ACC112 (cell line): ENCODE data around the gene MAPK1.
"Not testable (repeated sequence)": the region's sequence is repeated elsewhere in the genome, so short reads cannot be mapped to it uniquely, and the experiment has no call there.

Experiments used
- H2AFZ ChIP-seq: fragments of 200-600 bp; sonication (generic); one replicate; pipeline ENCODE4 v1.6.0; 2017; ENCODE audit warnings: antibody characterized with exemption, low read length; ENCODE audit not compliant: unreplicated experiment
- H3K27ac ChIP-seq: fragments of 200-600 bp; sonication (generic); 2 replicates; pipeline ENCODE4 v1.5.1; 2014; ENCODE audit warnings: low read depth, mild to moderate bottlenecking, antibody characterized with exemption, low read length, moderate library complexity
- H3K27me3 ChIP-seq: fragments of 200-600 bp; sonication (generic); 2 replicates; pipeline ENCODE4 v1.6.1; 2014; ENCODE audit warnings: mild to moderate bottlenecking, antibody characterized with exemption, low read length, moderate library complexity, mixed read lengths; ENCODE audit not compliant: insufficient read depth
- H3K36me3 ChIP-seq: fragments of 200-600 bp; sonication (generic); 2 replicates; pipeline ENCODE4 v1.6.1; 2016; ENCODE audit warnings: mild to moderate bottlenecking, antibody characterized with exemption, low read length, moderate library complexity, mixed read lengths; ENCODE audit not compliant: insufficient read depth
- H3K4me1 ChIP-seq: fragments of 200-600 bp; sonication (generic); one replicate; pipeline ENCODE4 v1.6.1; 2016; ENCODE audit warnings: low read length, mixed read lengths; ENCODE audit not compliant: insufficient read depth, unreplicated experiment, control insufficient read depth
- H3K4me3 ChIP-seq: fragments of 200-600 bp; sonication (generic); 2 replicates; pipeline ENCODE4 v1.5.1; 2014; ENCODE audit warnings: mild to moderate bottlenecking, low read depth, low read length
- H3K79me2 ChIP-seq: fragments of 200-600 bp; sonication (generic); one replicate; pipeline ENCODE4 v1.6.0; 2016; ENCODE audit warnings: low read length; ENCODE audit not compliant: control insufficient read depth, unreplicated experiment, insufficient read depth

Gene MAPK1

GRCh38 chr22:21867528-21868266 lies at the start of gene MAPK1:
Gene MAPK1, minus strand, starts transcription at chr22:21867645. Its CDS starts 205 bp downstream, at chr22:21867440.
- Histone ChIP-seq H3K4me3 (peak within 1 kb of the TSS; percentile 79), H3K27me3 (no peaks in the 10 kb centered on the region), H3K27ac (peak within 1 kb of the TSS; percentile 44; the same call in 1 of the 2 replicates), H3K36me3 (no peaks in the 10 kb centered on the region), H2AFZ (peak within 1 kb of the TSS; percentile 94), H3K79me2 (peaks cover 51% of the 10 kb centered on the region), H3K4me1 (peaks cover 15% of the 10 kb centered on the region)

GRCh38 chr22:21916309-21916918 lies 49.0 kb upstream of the MAPK1 start:
- H3K27me3 ChIP-seq: no peaks in the 10 kb centered on the region
- H3K4me1 ChIP-seq: no peaks in the 10 kb centered on the region
- H3K27ac ChIP-seq: no peak overlapping the region
- H3K79me2 ChIP-seq: no peaks in the 10 kb centered on the region
- no peaks in the 10 kb centered on the region for H3K36me3 ChIP-seq
- H2AFZ ChIP-seq: no peak overlapping the region
- H3K4me3 ChIP-seq: no peak overlapping the region

DNA sequence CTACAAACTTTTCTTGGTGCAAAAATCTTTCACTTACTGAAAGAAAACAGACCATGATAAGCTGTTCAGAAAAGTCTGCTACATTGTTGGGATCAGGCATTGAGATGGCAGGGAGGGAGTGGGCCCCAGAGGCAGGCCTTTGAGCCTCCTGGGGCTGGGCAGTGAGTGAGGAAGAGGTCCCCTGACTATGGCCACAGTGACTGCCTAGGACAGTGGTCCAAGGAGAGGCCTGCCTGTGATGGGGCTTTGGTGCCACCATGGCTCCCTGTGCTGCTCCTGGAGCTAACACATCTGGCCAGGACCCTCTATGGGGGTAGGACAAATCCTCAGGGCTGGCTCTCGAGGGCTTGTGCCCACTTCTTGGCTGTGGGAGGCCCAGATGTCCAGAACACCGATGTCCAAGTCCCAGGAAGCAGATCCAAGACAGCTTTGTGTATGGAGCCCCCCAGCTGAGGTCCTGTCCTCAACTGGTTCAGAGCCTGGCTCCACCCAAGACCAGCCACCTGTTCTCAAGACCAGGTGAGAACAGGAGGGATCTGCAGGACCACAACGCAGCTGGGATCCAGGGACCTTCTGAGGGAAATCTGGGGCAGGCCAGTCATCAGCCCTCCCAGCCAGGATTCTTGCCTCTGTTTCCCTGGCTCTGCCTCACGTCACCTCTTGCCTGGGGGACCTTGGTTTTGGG lies 48.3 kb upstream of the MAPK1 start:
- no peak overlapping the region for H3K4me3 ChIP-seq
- no peaks in the 10 kb centered on the region for H3K36me3 ChIP-seq
- no peak overlapping the region for H3K27ac ChIP-seq
- no peaks in the 10 kb centered on the region for H3K4me1 ChIP-seq
- no peaks in the 10 kb centered on the region for H3K27me3 ChIP-seq
- H2AFZ ChIP-seq: no peak overlapping the region
- no peaks in the 10 kb centered on the region for H3K79me2 ChIP-seq

DNA sequence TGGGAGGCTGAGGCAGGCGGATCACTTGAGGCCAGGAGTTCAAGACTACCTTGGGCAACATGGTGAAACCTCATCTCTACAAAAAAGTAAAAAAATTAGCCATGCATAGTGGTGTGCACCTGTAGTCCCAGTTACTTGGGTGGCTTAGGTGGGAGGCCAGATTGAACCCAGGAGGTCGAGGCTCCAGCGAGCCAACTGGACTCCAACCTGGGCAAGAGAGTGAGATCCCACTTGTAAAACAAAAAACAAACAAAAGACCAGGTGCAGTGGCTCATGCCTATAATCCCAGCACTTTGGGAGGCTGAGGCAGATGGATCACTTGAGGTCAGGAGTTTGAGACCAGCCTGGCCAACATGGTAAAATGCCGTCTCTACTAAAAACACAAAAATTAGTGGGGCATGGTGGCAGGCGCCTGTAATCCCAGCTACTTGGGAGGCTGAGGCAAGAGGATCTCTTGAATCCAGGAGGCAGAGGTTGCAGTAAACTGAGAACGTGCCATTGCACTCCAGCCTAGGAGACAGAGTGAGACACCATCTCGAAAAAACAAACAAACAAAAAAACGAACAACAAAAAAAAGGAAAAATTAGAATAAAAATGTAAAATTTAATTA lies 46.7 kb upstream of the MAPK1 start:
- not testable (repeated sequence) for H3K27me3 ChIP-seq, H3K4me3 ChIP-seq, H3K4me1 ChIP-seq, H3K36me3 ChIP-seq, H3K79me2 ChIP-seq, H3K27ac ChIP-seq, H2AFZ ChIP-seq

DNA sequence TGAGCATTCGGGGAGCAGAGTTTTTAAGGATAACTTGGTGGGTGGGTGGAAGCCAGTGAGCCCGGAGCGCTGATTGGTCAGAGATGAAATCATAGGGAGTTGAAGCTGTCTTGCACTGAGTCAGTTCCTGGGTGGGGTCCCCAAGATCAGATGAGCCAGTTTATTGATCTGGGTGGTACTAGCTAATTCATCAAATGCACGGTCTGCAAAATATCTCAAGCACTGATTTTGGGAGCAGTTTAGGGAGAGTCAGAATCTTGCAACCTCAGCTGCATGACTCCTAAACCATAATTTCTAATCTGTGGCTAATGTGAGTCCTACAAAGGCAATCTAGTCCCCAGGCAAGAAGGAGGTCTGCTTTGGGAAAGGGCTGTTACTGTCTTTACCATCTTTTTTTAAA lies 42.9 kb upstream of the MAPK1 start:
- not testable (repeated sequence) for H3K27me3 ChIP-seq, H3K4me3 ChIP-seq, H3K4me1 ChIP-seq, H3K27ac ChIP-seq, H2AFZ ChIP-seq, H3K36me3 ChIP-seq, H3K79me2 ChIP-seq

DNA sequence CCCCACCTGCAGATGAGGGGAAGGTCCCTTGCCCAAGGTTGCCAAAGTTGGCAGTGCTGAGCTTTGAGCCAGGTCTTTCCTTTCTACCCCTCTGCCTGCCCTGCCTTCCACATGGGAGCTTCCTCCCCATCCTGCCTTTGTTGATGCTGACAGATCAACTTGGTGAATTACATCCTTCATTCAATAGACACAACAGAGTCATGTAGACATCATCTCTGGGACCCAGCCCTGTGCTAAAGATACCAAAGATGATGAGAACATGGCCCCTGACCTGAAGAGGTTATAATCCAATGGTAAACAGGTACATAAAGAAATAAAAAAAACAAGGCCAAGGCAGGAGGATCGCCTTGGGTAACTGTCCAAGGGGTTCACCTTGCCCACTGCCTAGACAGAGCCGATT lies 42.4 kb upstream of the MAPK1 start:
- H3K27me3 ChIP-seq: no peaks in the 10 kb centered on the region
- no peak overlapping the region for H3K27ac ChIP-seq
- H3K4me1 ChIP-seq: no peaks in the 10 kb centered on the region
- H3K4me3 ChIP-seq: no peak overlapping the region
- no peaks in the 10 kb centered on the region for H3K36me3 ChIP-seq
- H2AFZ ChIP-seq: no peak overlapping the region
- H3K79me2 ChIP-seq: no peaks in the 10 kb centered on the region

GRCh38 chr22:21907638-21908522 lies 40.4 kb upstream of the MAPK1 start:
- Histone ChIP-seq H2AFZ (no peak overlapping the region), H3K36me3 (no peaks in the 10 kb centered on the region), H3K79me2 (no peaks in the 10 kb centered on the region), H3K4me1 (no peaks in the 10 kb centered on the region), H3K27ac (no peak overlapping the region), H3K27me3 (no peaks in the 10 kb centered on the region), H3K4me3 (no peak overlapping the region)

GRCh38 chr22:21905234-21905633 lies 37.8 kb upstream of the MAPK1 start:
- not testable (repeated sequence) for H3K27ac ChIP-seq, H3K4me1 ChIP-seq, H3K27me3 ChIP-seq, H3K36me3 ChIP-seq, H3K4me3 ChIP-seq, H3K79me2 ChIP-seq, H2AFZ ChIP-seq

- Histone ChIP-seq H3K27ac (no peak overlapping the region), H3K79me2 (no peaks in the 10 kb centered on the region), H2AFZ (no peak overlapping the region), H3K27me3 (no peaks in the 10 kb centered on the region), H3K4me3 (no peak overlapping the region), H3K36me3 (no peaks in the 10 kb centered on the region), H3K4me1 (no peaks in the 10 kb centered on the region)
Measured at GRCh38 chr22:21904250-21904789, 36.9 kb upstream of the MAPK1 start.

DNA sequence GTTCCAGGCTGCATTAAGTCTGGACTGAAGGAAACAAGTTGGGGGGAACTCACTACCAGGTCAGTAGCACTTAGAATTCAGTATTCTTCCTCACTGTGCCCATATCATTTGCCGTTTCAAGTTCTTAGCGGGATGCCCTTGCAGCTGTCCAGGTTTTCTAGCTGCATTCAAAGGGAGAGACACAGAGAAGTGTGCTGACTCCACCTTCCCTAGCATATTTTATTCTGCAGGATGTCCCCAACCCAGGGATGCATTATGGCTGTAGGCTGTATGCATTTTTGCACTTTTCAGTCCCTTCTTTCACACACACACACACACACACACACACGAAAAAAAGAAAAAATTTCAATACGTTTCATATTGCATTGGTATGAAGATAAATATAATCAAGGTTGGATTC lies 35.8 kb upstream of the MAPK1 start:
- H3K27me3 ChIP-seq: no peaks in the 10 kb centered on the region
- H3K27ac ChIP-seq: no peak overlapping the region
- H3K79me2 ChIP-seq: no peaks in the 10 kb centered on the region
- H3K4me1 ChIP-seq: no peaks in the 10 kb centered on the region
- H3K4me3 ChIP-seq: no peak overlapping the region
- no peak overlapping the region for H2AFZ ChIP-seq
- no peaks in the 10 kb centered on the region for H3K36me3 ChIP-seq
